ENCODE data around the gene OR10H2.
"Not testable (repeated sequence)": the region's sequence is repeated elsewhere in the genome, so short reads cannot be mapped to it uniquely, and the experiment has no call there.

OR10H2 gene

GRCh38 chr19:15774159-15774558, 46.3 kb downstream of the OR10H2 start:
- not testable (repeated sequence) for DNase-seq

GRCh38 chr19:15775249-15775648, 47.4 kb downstream of the OR10H2 start:
- no peak for DNase-seq

DNA sequence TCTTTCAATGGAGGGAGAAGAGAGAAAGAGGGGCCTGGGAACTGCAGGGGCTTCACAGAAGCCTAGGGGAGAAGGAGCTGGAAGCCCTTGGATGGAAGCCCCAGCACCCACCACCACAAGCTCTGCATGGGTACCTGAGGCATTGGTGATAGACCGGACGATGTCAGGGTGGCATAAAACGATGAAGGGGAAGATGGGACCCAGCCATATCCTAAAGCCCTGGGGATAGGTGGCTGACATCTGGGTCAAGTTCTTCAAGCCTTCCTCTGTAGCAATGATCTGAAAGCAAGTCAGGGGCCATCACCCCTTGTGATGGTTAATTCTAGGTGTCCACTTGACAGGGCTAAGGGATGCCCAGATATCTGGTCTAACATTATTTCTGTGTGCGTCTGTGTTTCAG, 48.4 kb downstream of the OR10H2 start:
- DNase-seq: no peak

- DNase-seq: no peak
These were observed 49.5 kb downstream of the OR10H2 start for GRCh38 chr19:15776991-15777970.

Data from SHP77 (cell line).